WTC11 (cell line): ENCODE results near the gene RNF11. TPM values are rescaled to one million over a fixed set of nuclear protein-coding genes. Genes with fewer than 3 reads are reported as not detected.

Experiments used
- ATAC-seq: fragments of 200-7000 bp; cut with Tn5 transposase; 2 replicates; pipeline ENCODE4 v1.10.0; 2021; ENCODE audit warnings: mild to moderate bottlenecking, moderate library complexity
- CTCF ChIA-PET: fragments of 300-600 bp; sonication (Branson Sonifier 250); formaldehyde crosslinking; loops from one replicate; lab custom pipeline; 2021; ENCODE audit warnings: antibody characterized with exemption; lab: Charles Lee
- POLR2A ChIA-PET: fragments of 350-600 bp; sonication (Branson Sonifier 250); formaldehyde crosslinking; loops from one replicate; lab custom pipeline; 2021; ENCODE audit warnings: antibody characterized with exemption; lab: Charles Lee
- DNase-seq: peaks from one replicate; pipeline ENCODE4 v3.0.0; 2021; ENCODE audit warnings: low spot score
- H3K27ac Mint-ChIP-seq: 2 replicates; pipeline ENCODE4 v1.8.0; 2021; ENCODE audit warnings: mixed read lengths
- H3K27me3 Mint-ChIP-seq: 2 replicates; pipeline ENCODE4 v1.8.0; 2021; ENCODE audit warnings: low read depth, mild to moderate bottlenecking, moderate library complexity, mixed read lengths
- H3K36me3 Mint-ChIP-seq: 2 replicates; pipeline ENCODE4 v1.8.0; 2021; ENCODE audit warnings: mixed read lengths
- H3K4me1 Mint-ChIP-seq: 2 replicates; pipeline ENCODE4 v1.8.0; 2022; ENCODE audit warnings: mixed read lengths
- H3K4me3 Mint-ChIP-seq: 2 replicates; pipeline ENCODE4 v1.8.0; 2021; ENCODE audit warnings: mild to moderate bottlenecking, moderate library complexity, mixed read lengths
- H3K9me3 Mint-ChIP-seq: 2 replicates; pipeline ENCODE4 v1.8.0; 2021; ENCODE audit warnings: mixed read lengths
- AR ChIP-seq: fragments of 250-450 bp; sonication (Bioruptor Pico); IDR thresholded peaks from 2 replicates; pipeline ENCODE4 v1.9.0; 2021; ENCODE audit warnings: mild to moderate bottlenecking
- ATF3 ChIP-seq: sonication (generic); formaldehyde crosslinking; conservative IDR thresholded peaks from 2 replicates; pipeline ENCODE4 v1.8.1; 2022; ENCODE audit warnings: mild to moderate bottlenecking, missing genetic modification reagents
- CREB1 ChIP-seq: sonication (generic); formaldehyde crosslinking; IDR thresholded peaks from 2 replicates; pipeline ENCODE4 v1.8.0; 2023; ENCODE audit warnings: mild to moderate bottlenecking, missing genetic modification reagents
- CREM ChIP-seq: sonication (generic); formaldehyde crosslinking; IDR thresholded peaks from 2 replicates; pipeline ENCODE4 v1.8.1; 2022; ENCODE audit warnings: mild to moderate bottlenecking, missing genetic modification reagents, moderate library complexity
- ESRRA ChIP-seq: sonication (generic); formaldehyde crosslinking; IDR thresholded peaks from 2 replicates; pipeline ENCODE4 v1.8.1; 2022; ENCODE audit warnings: mild to moderate bottlenecking, missing genetic modification reagents, borderline replicate concordance
- FOXP1 ChIP-seq: sonication (generic); formaldehyde crosslinking; IDR thresholded peaks from 2 replicates; pipeline ENCODE4 v1.8.0; 2022; ENCODE audit warnings: missing genetic modification reagents, mild to moderate bottlenecking, moderate library complexity, borderline replicate concordance
- GABPB1 ChIP-seq: sonication (generic); formaldehyde crosslinking; IDR thresholded peaks from 2 replicates; pipeline ENCODE4 v1.8.1; 2023; ENCODE audit warnings: mild to moderate bottlenecking, missing genetic modification reagents
- JAZF1 ChIP-seq: fragments of 250-450 bp; sonication (Bioruptor Pico); IDR thresholded peaks from 2 replicates; pipeline ENCODE4 v1.9.0; 2021; ENCODE audit warnings: moderate library complexity, mild to moderate bottlenecking, inconsistent platforms
- MXD4 ChIP-seq: fragments of 250-450 bp; sonication (Bioruptor Pico); IDR thresholded peaks from 2 replicates; pipeline ENCODE4 v1.8.0; 2021; ENCODE audit warnings: mild to moderate bottlenecking, moderate library complexity, borderline replicate concordance
- OVOL2 ChIP-seq: fragments of 250-450 bp; sonication (Bioruptor Pico); IDR thresholded peaks from 2 replicates; pipeline ENCODE4 v1.9.0; 2021; ENCODE audit warnings: mild to moderate bottlenecking, borderline replicate concordance
- SOX15 ChIP-seq: fragments of 250-450 bp; sonication (Bioruptor Pico); IDR thresholded peaks from 2 replicates; pipeline ENCODE4 v1.9.0; 2021; ENCODE audit warnings: mild to moderate bottlenecking
- TEAD1 ChIP-seq: sonication (generic); formaldehyde crosslinking; IDR thresholded peaks from 2 replicates; pipeline ENCODE4 v1.8.0; 2022; ENCODE audit warnings: mild to moderate bottlenecking, missing genetic modification reagents
- TEAD4 ChIP-seq: sonication (generic); formaldehyde crosslinking; IDR thresholded peaks from 2 replicates; pipeline ENCODE4 v1.8.0; 2022; ENCODE audit warnings: mild to moderate bottlenecking, missing genetic modification reagents
- TP53 ChIP-seq: sonication (generic); formaldehyde crosslinking; IDR thresholded peaks from 2 replicates; pipeline ENCODE4 v1.8.1; 2023; ENCODE audit warnings: mild to moderate bottlenecking, missing genetic modification reagents
- USF2 ChIP-seq: sonication (generic); formaldehyde crosslinking; IDR thresholded peaks from 2 replicates; pipeline ENCODE4 v1.8.1; 2023; ENCODE audit warnings: mild to moderate bottlenecking, missing genetic modification reagents, moderate library complexity
- ZNF671 ChIP-seq: fragments of 250-450 bp; sonication (Bioruptor Pico); IDR thresholded peaks from 2 replicates; pipeline ENCODE4 v1.8.0; 2021; ENCODE audit warnings: mild to moderate bottlenecking
- total RNA-seq: library from RNA; stranded (reverse); gene quantifications from 3 replicates; pipeline ENCODE4 v1.2.3, GENCODE V29; 2021
- TF ChIP-seq, protein P1 (sequence below): sonication (generic); formaldehyde crosslinking; IDR thresholded peaks from 2 replicates; pipeline ENCODE4 v1.8.0; 2022; ENCODE audit warnings: mild to moderate bottlenecking, missing genetic modification reagents
- TF ChIP-seq, protein P2 (sequence below): sonication (generic); formaldehyde crosslinking; IDR thresholded peaks from 2 replicates; pipeline ENCODE4 v1.8.0; 2022; ENCODE audit warnings: mild to moderate bottlenecking, missing genetic modification reagents
- TF ChIP-seq, protein P3 (sequence below): sonication (generic); formaldehyde crosslinking; IDR thresholded peaks from 2 replicates; pipeline ENCODE4 v1.8.0; 2022; ENCODE audit warnings: missing genetic modification reagents
- TF ChIP-seq, protein P4 (sequence below): sonication (generic); formaldehyde crosslinking; IDR thresholded peaks from 2 replicates; pipeline ENCODE4 v1.8.1; 2022; ENCODE audit warnings: mild to moderate bottlenecking, missing genetic modification reagents, moderate library complexity, borderline replicate concordance
- TF ChIP-seq, protein P5 (sequence below): sonication (generic); formaldehyde crosslinking; IDR thresholded peaks from 2 replicates; pipeline ENCODE4 v1.8.1; 2022; ENCODE audit warnings: low read depth, missing genetic modification reagents, borderline replicate concordance
- TF ChIP-seq, protein P6 (sequence below): sonication (generic); formaldehyde crosslinking; IDR thresholded peaks from 2 replicates; pipeline ENCODE4 v1.8.0; 2022; ENCODE audit warnings: mild to moderate bottlenecking, missing genetic modification reagents

The RNF11 gene
- total RNA-seq, 1 experiment from 2014 or later = 46.1 TPM

DNA sequence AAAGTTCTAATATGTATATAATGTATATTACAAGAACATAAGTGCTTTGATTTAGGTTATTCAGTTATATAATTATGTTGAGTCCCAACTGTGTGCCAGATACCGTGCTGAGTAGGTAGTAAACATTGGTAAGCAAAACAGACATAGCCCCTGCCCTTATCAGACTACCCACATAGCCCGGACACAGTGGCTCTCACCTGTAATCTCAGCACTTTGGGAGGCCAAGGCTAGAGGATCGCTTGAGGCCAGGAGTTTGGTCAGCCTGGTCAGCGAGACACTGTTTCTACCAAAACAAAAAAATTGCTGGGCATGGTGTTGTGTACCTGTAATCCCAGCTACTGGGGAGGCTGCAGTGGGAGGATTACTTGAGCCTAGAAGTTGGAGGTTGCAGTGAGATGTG is 30.7 kb downstream of the RNF11 start:
- H3K4me1 Mint-ChIP-seq = peaks cover 22% of the 10 kb centered on the region
- DNase-seq = no peak
- CTCF ChIA-PET = interaction anchor here (1.5 kb wide), 1 partner anchor 30 kb away, joined by 4 read pairs; no protein-coding TSS in a partner anchor
- TF ChIP-seq, protein P1, sequence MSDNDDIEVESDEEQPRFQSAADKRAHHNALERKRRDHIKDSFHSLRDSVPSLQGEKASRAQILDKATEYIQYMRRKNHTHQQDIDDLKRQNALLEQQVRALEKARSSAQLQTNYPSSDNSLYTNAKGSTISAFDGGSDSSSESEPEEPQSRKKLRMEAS (CRISPR knock-in tag) = no peak
- TF ChIP-seq SOX15 (CRISPR knock-in tag) (no peak), GABPB1 (no peak), TEAD4 (CRISPR knock-in tag) (no peak), USF2 (CRISPR knock-in tag) (no peak), ESRRA (CRISPR knock-in tag) (no peak), OVOL2 (CRISPR knock-in tag) (no peak)
- TF ChIP-seq, protein P2, sequence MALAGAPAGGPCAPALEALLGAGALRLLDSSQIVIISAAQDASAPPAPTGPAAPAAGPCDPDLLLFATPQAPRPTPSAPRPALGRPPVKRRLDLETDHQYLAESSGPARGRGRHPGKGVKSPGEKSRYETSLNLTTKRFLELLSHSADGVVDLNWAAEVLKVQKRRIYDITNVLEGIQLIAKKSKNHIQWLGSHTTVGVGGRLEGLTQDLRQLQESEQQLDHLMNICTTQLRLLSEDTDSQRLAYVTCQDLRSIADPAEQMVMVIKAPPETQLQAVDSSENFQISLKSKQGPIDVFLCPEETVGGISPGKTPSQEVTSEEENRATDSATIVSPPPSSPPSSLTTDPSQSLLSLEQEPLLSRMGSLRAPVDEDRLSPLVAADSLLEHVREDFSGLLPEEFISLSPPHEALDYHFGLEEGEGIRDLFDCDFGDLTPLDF (CRISPR knock-in tag) = no peak
- TF ChIP-seq, protein P3, sequence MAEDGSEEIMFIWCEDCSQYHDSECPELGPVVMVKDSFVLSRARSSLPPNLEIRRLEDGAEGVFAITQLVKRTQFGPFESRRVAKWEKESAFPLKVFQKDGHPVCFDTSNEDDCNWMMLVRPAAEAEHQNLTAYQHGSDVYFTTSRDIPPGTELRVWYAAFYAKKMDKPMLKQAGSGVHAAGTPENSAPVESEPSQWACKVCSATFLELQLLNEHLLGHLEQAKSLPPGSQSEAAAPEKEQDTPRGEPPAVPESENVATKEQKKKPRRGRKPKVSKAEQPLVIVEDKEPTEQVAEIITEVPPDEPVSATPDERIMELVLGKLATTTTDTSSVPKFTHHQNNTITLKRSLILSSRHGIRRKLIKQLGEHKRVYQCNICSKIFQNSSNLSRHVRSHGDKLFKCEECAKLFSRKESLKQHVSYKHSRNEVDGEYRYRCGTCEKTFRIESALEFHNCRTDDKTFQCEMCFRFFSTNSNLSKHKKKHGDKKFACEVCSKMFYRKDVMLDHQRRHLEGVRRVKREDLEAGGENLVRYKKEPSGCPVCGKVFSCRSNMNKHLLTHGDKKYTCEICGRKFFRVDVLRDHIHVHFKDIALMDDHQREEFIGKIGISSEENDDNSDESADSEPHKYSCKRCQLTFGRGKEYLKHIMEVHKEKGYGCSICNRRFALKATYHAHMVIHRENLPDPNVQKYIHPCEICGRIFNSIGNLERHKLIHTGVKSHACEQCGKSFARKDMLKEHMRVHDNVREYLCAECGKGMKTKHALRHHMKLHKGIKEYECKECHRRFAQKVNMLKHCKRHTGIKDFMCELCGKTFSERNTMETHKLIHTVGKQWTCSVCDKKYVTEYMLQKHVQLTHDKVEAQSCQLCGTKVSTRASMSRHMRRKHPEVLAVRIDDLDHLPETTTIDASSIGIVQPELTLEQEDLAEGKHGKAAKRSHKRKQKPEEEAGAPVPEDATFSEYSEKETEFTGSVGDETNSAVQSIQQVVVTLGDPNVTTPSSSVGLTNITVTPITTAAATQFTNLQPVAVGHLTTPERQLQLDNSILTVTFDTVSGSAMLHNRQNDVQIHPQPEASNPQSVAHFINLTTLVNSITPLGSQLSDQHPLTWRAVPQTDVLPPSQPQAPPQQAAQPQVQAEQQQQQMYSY (CRISPR knock-in tag) = no peak
- TF ChIP-seq, protein P4, sequence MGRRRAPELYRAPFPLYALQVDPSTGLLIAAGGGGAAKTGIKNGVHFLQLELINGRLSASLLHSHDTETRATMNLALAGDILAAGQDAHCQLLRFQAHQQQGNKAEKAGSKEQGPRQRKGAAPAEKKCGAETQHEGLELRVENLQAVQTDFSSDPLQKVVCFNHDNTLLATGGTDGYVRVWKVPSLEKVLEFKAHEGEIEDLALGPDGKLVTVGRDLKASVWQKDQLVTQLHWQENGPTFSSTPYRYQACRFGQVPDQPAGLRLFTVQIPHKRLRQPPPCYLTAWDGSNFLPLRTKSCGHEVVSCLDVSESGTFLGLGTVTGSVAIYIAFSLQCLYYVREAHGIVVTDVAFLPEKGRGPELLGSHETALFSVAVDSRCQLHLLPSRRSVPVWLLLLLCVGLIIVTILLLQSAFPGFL (CRISPR knock-in tag) = no peak
- TF ChIP-seq, all 79 proteins: peak for 0
- POLR2A ChIA-PET = no interaction called here
- Mint-ChIP-seq H3K9me3 (no peaks in the 10 kb centered on the region), H3K4me3 (no peak overlapping the region), H3K27me3 (no peaks in the 10 kb centered on the region), H3K36me3 (peaks cover 13% of the 10 kb centered on the region), H3K27ac (no peak overlapping the region)
- ATAC-seq = no peak

DNA sequence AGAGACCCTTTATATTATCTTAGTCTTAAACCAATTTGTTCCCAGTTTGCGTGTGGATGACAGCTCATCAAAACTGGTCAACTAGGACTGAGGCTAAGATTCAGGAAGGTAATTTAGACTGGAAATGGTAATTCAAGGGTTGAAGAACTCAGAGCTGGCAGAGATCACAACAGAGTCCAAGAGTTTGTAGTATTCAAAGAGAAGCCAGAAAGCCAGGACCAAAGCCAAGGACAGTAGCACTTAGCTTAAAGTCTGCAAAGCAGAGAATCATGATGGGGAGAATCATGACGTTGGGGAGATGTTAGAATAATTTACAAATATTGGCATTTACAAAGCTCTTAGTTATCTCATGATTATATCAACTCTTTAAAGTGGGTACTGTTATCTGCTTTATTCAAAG is 32.6 kb downstream of the RNF11 start:
- no peak overlapping the region for H3K27ac Mint-ChIP-seq
- no peaks in the 10 kb centered on the region for H3K27me3 Mint-ChIP-seq
- POLR2A ChIA-PET = no interaction called here
- H3K36me3 Mint-ChIP-seq = peaks cover 17% of the 10 kb centered on the region
- CTCF ChIA-PET = interaction anchor here (1.1 kb wide), 1 partner anchor 28 kb away, joined by 6 read pairs; no protein-coding TSS in a partner anchor
- DNase-seq = no peak
- no peaks in the 10 kb centered on the region for H3K9me3 Mint-ChIP-seq
- H3K4me3 Mint-ChIP-seq = no peak overlapping the region
- H3K4me1 Mint-ChIP-seq = peaks cover 19% of the 10 kb centered on the region
- no peak for ATAC-seq
- TF ChIP-seq, protein P5, sequence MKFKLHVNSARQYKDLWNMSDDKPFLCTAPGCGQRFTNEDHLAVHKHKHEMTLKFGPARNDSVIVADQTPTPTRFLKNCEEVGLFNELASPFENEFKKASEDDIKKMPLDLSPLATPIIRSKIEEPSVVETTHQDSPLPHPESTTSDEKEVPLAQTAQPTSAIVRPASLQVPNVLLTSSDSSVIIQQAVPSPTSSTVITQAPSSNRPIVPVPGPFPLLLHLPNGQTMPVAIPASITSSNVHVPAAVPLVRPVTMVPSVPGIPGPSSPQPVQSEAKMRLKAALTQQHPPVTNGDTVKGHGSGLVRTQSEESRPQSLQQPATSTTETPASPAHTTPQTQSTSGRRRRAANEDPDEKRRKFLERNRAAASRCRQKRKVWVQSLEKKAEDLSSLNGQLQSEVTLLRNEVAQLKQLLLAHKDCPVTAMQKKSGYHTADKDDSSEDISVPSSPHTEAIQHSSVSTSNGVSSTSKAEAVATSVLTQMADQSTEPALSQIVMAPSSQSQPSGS (CRISPR knock-in tag) = no peak
- TF ChIP-seq JAZF1 (CRISPR knock-in tag) (no peak), TEAD1 (CRISPR knock-in tag) (no peak), CREB1 (CRISPR knock-in tag) (no peak), ZNF671 (CRISPR knock-in tag) (no peak), TP53 (CRISPR knock-in tag) (no peak), MXD4 (CRISPR knock-in tag) (no peak), ATF3 (CRISPR knock-in tag) (no peak), CREM (CRISPR knock-in tag) (no peak), AR (CRISPR knock-in tag) (no peak), FOXP1 (CRISPR knock-in tag) (no peak)
- TF ChIP-seq, protein P6, sequence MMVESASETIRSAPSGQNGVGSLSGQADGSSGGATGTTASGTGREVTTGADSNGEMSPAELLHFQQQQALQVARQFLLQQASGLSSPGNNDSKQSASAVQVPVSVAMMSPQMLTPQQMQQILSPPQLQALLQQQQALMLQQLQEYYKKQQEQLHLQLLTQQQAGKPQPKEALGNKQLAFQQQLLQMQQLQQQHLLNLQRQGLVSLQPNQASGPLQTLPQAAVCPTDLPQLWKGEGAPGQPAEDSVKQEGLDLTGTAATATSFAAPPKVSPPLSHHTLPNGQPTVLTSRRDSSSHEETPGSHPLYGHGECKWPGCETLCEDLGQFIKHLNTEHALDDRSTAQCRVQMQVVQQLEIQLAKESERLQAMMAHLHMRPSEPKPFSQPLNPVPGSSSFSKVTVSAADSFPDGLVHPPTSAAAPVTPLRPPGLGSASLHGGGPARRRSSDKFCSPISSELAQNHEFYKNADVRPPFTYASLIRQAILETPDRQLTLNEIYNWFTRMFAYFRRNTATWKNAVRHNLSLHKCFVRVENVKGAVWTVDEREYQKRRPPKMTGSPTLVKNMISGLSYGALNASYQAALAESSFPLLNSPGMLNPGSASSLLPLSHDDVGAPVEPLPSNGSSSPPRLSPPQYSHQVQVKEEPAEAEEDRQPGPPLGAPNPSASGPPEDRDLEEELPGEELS (CRISPR knock-in tag) = no peak
